CD14-positive monocyte (primary cell): ENCODE results near the gene NBPF1. TPM values are rescaled to one million over a fixed set of nuclear protein-coding genes. Genes with fewer than 3 reads are reported as not detected.
"Not testable (repeated sequence)": the region's sequence is repeated elsewhere in the genome, so short reads cannot be mapped to it uniquely, and the experiment has no call there.

ENCODE experiments used
- DNase-seq, 3 donors: peaks; one replicate each; pipeline ENCODE4 v3.0.0-alpha.2; 2011 to 2022
- H2AFZ ChIP-seq: 2 replicates; pipeline ENCODE4 v1.6.0; 2012; ENCODE audit warnings: mild to moderate bottlenecking, low read depth, low read length, inconsistent platforms; ENCODE audit not compliant: insufficient read depth, poor library complexity, severe bottlenecking
- H3K27ac ChIP-seq, 2 donors: 1 replicate in 1 of 2; 2 replicates in 1 of 2; pipeline ENCODE4 v1.5.1; 2012 to 2013; ENCODE audit warnings: low read length in 2 of 2, control low read depth in 1 of 2, inconsistent platforms in 1 of 2, low read depth in 1 of 2, mild to moderate bottlenecking in 1 of 2
- H3K27me3 ChIP-seq, 2 donors: one replicate each; pipeline versions ENCODE4 v1.6.0 to v1.6.1; 2011 to 2013; ENCODE audit warnings: low read length in 2 of 2; ENCODE audit not compliant: control insufficient read depth in 2 of 2, insufficient read depth in 2 of 2
- H3K36me3 ChIP-seq, 2 donors: replicated peaks in 1 of 2; 1 replicate in 1 of 2; 2 replicates in 1 of 2; pipeline versions ENCODE4 v1.5.1 to v1.6.1; 2012 to 2013; ENCODE audit warnings: low read length in 2 of 2, control low read depth in 1 of 2, inconsistent platforms in 1 of 2, mild to moderate bottlenecking in 1 of 2; ENCODE audit not compliant: insufficient read depth in 2 of 2, control insufficient read depth in 1 of 2
- H3K4me1 ChIP-seq, 2 donors: 1 replicate in 1 of 2; 2 replicates in 1 of 2; pipeline versions ENCODE4 v1.5.1 to v1.6.1; 2012 to 2013; ENCODE audit warnings: low read length in 2 of 2, control low read depth in 1 of 2, inconsistent platforms in 1 of 2, mild to moderate bottlenecking in 1 of 2, moderate library complexity in 1 of 2; ENCODE audit not compliant: insufficient read depth in 2 of 2, control insufficient read depth in 1 of 2
- H3K4me2 ChIP-seq: replicated peaks from 2 replicates; pipeline ENCODE3; 2012; ENCODE audit warnings: low read length, moderate library complexity, mild to moderate bottlenecking; ENCODE audit not compliant: poor library complexity, severe bottlenecking; ENCODE audit errors: extremely low read depth
- H3K4me3 ChIP-seq, 3 experiments: fragments of 200-600 bp in 1 of 3; sonication (generic) in 1 of 3; replicated peaks in 1 of 3; 1 replicate in 2 of 3; 2 replicates in 1 of 3; pipeline ENCODE4 v1.5.1; 2011 to 2013; ENCODE audit warnings: low read length in 3 of 3, mild to moderate bottlenecking in 3 of 3, control low read depth in 2 of 3, low read depth in 2 of 3, inconsistent platforms in 1 of 3, moderate library complexity in 1 of 3
- H3K79me2 ChIP-seq: 2 replicates; pipeline ENCODE4 v1.6.0; 2012; ENCODE audit warnings: mild to moderate bottlenecking, control low read depth, inconsistent platforms, low read length, moderate library complexity; ENCODE audit not compliant: insufficient read depth
- H3K9ac ChIP-seq: 2 replicates; pipeline ENCODE4 v1.6.0; 2017; ENCODE audit warnings: low read length, mild to moderate bottlenecking; ENCODE audit not compliant: insufficient read depth, poor library complexity, severe bottlenecking
- H3K9me3 ChIP-seq, 2 donors: replicated peaks in 1 of 2; 1 replicate in 1 of 2; 2 replicates in 1 of 2; pipeline versions ENCODE4 v1.5.1 to v1.6.1; 2012 to 2013; ENCODE audit warnings: low read length in 2 of 2, control low read depth in 1 of 2; ENCODE audit not compliant: control insufficient read depth in 1 of 2, insufficient read depth in 1 of 2
- H4K20me1 ChIP-seq: 2 replicates; pipeline ENCODE4 v1.6.0; 2012; ENCODE audit warnings: mild to moderate bottlenecking, low read length, control low read depth, moderate library complexity; ENCODE audit not compliant: insufficient read depth
- H3K27ac Mint-ChIP-seq, 7 donors: one replicate each; pipeline ENCODE4 v1.8.0; 2020; ENCODE audit warnings: mild to moderate bottlenecking in 7 of 7, mixed read lengths in 7 of 7, moderate library complexity in 6 of 7, inconsistent platforms in 2 of 7
- H3K27me3 Mint-ChIP-seq, 3 donors: one replicate each; pipeline ENCODE4 v1.8.0; 2021 to 2022; ENCODE audit warnings: low read depth in 3 of 3, mild to moderate bottlenecking in 3 of 3, mixed read lengths in 3 of 3, moderate library complexity in 3 of 3, inconsistent platforms in 1 of 3
- H3K36me3 Mint-ChIP-seq, 2 donors: one replicate each; pipeline ENCODE4 v1.8.0; 2020; ENCODE audit warnings: mixed read lengths in 2 of 2, inconsistent platforms in 1 of 2, mild to moderate bottlenecking in 1 of 2
- H3K4me1 Mint-ChIP-seq: one replicate; pipeline ENCODE4 v1.8.0; 2020; ENCODE audit warnings: mild to moderate bottlenecking, mixed read lengths
- H3K4me3 Mint-ChIP-seq, 2 donors: one replicate each; pipeline ENCODE4 v1.8.0; 2020; ENCODE audit warnings: mild to moderate bottlenecking in 2 of 2, mixed read lengths in 2 of 2, moderate library complexity in 1 of 2
- H3K9me3 Mint-ChIP-seq, 7 donors: one replicate each; pipeline ENCODE4 v1.8.0; 2020 to 2022; ENCODE audit warnings: mixed read lengths in 7 of 7, mild to moderate bottlenecking in 6 of 7, moderate library complexity in 6 of 7, inconsistent platforms in 2 of 7
- WGBS: methylation state at CpG from one replicate; pipeline ENCODE4 v1.1.5; 2013; ENCODE audit warnings: missing lambda C conversion rate; ENCODE audit not compliant: insufficient coverage; 5-methylcytosine and 5-hydroxymethylcytosine counted together
- intact Hi-C, 2 donors: fragments of 100-400 bp; cut with micrococcal nuclease; formaldehyde crosslinking; loops; one replicate each; pipeline versions ENCODE4 v1.15.0 to v1.15.1; 2023
- polyA plus RNA-seq, 3 donors: library from polyadenylated mRNA; depleted of rRNA in 1 of 3; unstranded in 2 of 3; stranded (reverse) in 1 of 3; fragments of 300-500 nt in 2 of 3; fragments of >200 nt in 1 of 3; fragmentation: Illumina TruSeq in 2 of 3; gene quantifications; 1 replicate in 2 of 3; 2 replicates in 1 of 3; pipeline ENCODE4 v1.2.3, GENCODE V29; 2012 to 2021

The NBPF1 gene
- polyA plus RNA-seq, 3 donors: 2.6 to 9.0 (median 4.3) TPM

DNA sequence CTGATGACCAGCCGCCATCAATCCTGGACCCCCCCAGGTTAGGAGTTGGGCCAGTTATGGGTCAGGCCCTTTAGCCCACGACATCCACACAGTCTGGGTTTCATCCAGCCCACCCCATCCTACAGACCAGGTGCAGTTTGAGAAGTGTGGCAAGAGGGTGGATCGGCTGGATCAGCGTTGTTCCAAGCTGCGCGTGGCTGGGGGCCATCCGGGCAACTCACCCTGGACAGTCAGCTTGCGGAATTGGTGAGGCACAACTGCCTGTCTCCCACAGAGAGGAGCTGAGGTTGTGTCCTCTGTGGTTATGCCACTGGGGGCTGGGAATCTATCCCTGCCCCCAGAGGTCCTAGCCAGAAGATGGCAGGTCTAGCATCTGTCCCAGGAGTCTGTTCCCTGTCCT, 35.4 kb upstream of the NBPF1 start:
- not testable (repeated sequence) for H3K27ac Mint-ChIP-seq, H3K36me3 ChIP-seq, H3K36me3 Mint-ChIP-seq, DNase-seq, H3K27ac ChIP-seq, H3K9ac ChIP-seq, H3K4me1 Mint-ChIP-seq, H3K9me3 ChIP-seq, H3K79me2 ChIP-seq, H3K4me2 ChIP-seq, H2AFZ ChIP-seq, H3K9me3 Mint-ChIP-seq, H3K4me3 ChIP-seq, H4K20me1 ChIP-seq
- H3K27me3 Mint-ChIP-seq: peaks cover 16 to 31% (median 18%) of the 10 kb centered on the region in 3 donors
- Histone ChIP-seq H3K4me1 (peaks cover 14 to 17% of the 10 kb centered on the region in 2 donors), H3K27me3 (peaks cover 4 to 32% of the 10 kb centered on the region in 2 donors)
- intact Hi-C loops: loop anchor here in 1 of 2 donors (10.0 kb wide), 1 partner anchor 256 kb away; no protein-coding TSS in a partner anchor
- no CpG with 5 or more reads among the region's 8 CpGs for whole genome bisulfite sequencing
- peak overlapping the region in 1 of 2 donors; percentile 67 for H3K4me3 Mint-ChIP-seq

- H3K27me3 Mint-ChIP-seq: peaks cover 16 to 31% (median 18%) of the 10 kb centered on the region in 3 donors
These were observed 34.9 kb upstream of the NBPF1 start for GRCh38 chr1:16648250-16648649.

DNA sequence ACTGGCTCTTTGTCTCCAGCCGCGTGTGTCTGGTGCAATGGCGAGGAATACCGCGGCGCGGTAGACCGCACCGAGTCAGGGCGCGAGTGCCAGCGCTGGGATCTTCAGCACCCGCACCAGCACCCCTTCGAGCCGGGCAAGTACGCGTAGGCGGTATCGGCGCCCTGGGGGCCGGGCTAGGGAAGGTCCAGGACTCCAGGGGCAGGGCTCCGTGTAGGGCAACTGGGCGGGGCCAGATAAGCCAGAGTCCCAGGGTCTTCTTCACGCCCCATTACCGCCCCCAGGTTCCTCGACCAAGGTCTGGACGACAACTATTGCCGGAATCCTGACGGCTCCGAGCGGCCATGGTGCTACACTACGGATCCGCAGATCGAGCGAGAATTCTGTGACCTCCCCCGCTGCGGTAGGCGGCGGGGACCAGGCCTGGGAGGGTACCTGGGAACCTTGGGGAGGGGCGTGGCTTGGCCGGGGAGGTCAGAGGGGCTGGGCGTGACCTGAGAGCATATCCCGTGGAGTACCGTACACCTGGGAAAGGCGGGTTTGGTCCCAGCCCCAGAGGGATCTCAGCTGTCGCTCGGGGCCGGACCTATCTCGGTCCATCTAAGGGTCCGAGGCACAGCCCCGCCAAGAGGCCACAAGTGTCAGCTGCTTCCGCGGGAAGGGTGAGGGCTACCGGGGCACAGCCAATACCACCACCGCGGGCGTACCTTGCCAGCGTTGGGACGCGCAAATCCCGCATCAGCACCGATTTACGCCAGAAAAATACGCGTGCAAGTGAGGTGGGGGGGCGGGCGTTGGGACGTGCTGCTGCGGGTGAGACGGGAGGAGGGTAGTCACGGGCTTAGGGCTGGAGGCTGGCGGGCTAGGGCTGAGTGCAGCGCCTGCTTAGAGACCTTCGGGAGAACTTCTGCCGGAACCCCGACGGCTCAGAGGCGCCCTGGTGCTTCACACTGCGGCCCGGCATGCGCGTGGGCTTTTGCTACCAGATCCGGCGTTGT, 34.1 kb upstream of the NBPF1 start:
- not testable (repeated sequence) for H3K27ac ChIP-seq, H2AFZ ChIP-seq, H3K4me1 Mint-ChIP-seq, H3K9me3 Mint-ChIP-seq, H3K36me3 Mint-ChIP-seq, H3K27ac Mint-ChIP-seq, H3K36me3 ChIP-seq, DNase-seq, H3K4me3 ChIP-seq, H3K4me2 ChIP-seq, H3K9ac ChIP-seq, H3K9me3 ChIP-seq, H4K20me1 ChIP-seq
- 3% methylated on average over 11 of the region's 84 CpGs for WGBS
- Histone ChIP-seq H3K27me3 (peaks cover 4 to 31% of the 10 kb centered on the region in 2 donors), H3K4me1 (peaks cover 27 to 29% of the 10 kb centered on the region in 2 donors), H3K79me2 (peaks cover 20% of the 10 kb centered on the region)
- H3K27me3 Mint-ChIP-seq: peaks cover 14 to 31% (median 18%) of the 10 kb centered on the region in 3 donors
- intact Hi-C loops: loop anchor here in 1 of 2 donors (10.0 kb wide), 1 partner anchor 257 kb away; no protein-coding TSS in a partner anchor
- H3K4me3 Mint-ChIP-seq: peak overlapping the region; percentile 21 to 45

More at GRCh38 chr1:16648250-16648649, 34.9 kb upstream of the NBPF1 start:
- not testable (repeated sequence) for H3K4me1 Mint-ChIP-seq, H3K36me3 Mint-ChIP-seq, H4K20me1 ChIP-seq, H2AFZ ChIP-seq, H3K9ac ChIP-seq, H3K36me3 ChIP-seq, H3K27ac ChIP-seq, H3K9me3 ChIP-seq, H3K27ac Mint-ChIP-seq, H3K9me3 Mint-ChIP-seq, H3K4me3 ChIP-seq, H3K4me2 ChIP-seq, DNase-seq
- Histone ChIP-seq H3K27me3 (peaks cover 4 to 32% of the 10 kb centered on the region in 2 donors), H3K4me1 (peaks cover 19 to 22% of the 10 kb centered on the region in 2 donors), H3K79me2 (peaks cover 13% of the 10 kb centered on the region)
- intact Hi-C loops: loop anchor here in 1 of 2 donors (10.0 kb wide), 1 partner anchor 257 kb away; no protein-coding TSS in a partner anchor
- WGBS: 40% methylated on average over 13 of the region's 32 CpGs
- H3K4me3 Mint-ChIP-seq: peak overlapping the region in 1 of 2 donors; percentile 67

- not testable (repeated sequence) for H3K27ac ChIP-seq, H2AFZ ChIP-seq, H3K9me3 ChIP-seq, H3K9me3 Mint-ChIP-seq, H3K4me2 ChIP-seq, DNase-seq, H3K27ac Mint-ChIP-seq, H3K4me3 ChIP-seq, H4K20me1 ChIP-seq, H3K9ac ChIP-seq, H3K36me3 ChIP-seq, H3K4me1 Mint-ChIP-seq, H3K36me3 Mint-ChIP-seq
- Mint-ChIP-seq H3K4me3 (peak overlapping the region in 1 of 2 donors; percentile 66), H3K27me3 (peaks cover 14 to 28% (median 18%) of the 10 kb centered on the region in 3 donors)
- peaks cover 27% of the 10 kb centered on the region for H3K79me2 ChIP-seq
- H3K4me1 ChIP-seq: peaks cover 28 to 29% of the 10 kb centered on the region in 2 donors
- WGBS: no CpG with 5 or more reads among the region's 17 CpGs
- peaks cover 4 to 26% of the 10 kb centered on the region in 2 donors for H3K27me3 ChIP-seq
- intact Hi-C loops: loop anchor here in 1 of 2 donors (10.0 kb wide), 1 partner anchor 258 kb away; no protein-coding TSS in a partner anchor
These were observed 33.4 kb upstream of the NBPF1 start for GRCh38 chr1:16646716-16647115.
